ENCODE measurements around the gene SLC16A7.

DNA sequence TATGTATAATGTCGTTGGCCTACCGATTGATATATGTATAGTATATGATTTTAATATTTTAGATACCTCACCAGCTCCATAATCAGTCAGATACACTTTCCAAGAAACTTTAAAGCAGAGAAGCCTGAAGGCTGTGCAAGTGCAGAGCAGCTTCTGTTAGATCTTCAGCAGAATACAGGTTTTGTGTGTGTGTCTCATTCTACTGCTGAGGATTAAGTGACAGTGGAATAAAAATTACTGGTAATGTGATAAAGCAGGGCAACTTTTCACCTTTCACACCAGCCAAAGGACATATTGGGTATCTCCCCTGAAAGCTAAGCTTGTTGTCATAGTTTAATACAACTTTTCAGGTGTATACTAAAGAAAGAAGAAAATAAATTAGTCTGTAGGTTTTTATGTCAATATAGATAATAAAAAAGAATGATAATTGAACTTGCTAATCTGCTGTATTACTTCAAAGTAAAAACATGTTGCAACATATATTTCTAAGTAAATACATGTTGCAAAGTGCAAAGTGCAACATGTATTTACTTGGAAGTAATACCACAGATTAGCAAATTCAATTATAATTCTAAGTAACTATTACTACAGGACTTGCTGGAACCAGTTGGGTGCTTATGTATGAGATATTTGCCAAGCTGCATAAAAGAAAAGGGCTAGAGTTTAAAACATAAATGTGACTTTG is 128.3 kb downstream of the SLC16A7 start:
- no peak for TF ChIP-seq TARDBP (IDR thresholded peaks at IDR 0.05)
- TF ChIP-seq ZNF384 (IDR thresholded peaks at IDR 0.05): no peak
- TF ChIP-seq NFRKB (IDR thresholded peaks at IDR 0.05): no peak
- TF ChIP-seq SP1 (IDR thresholded peaks at IDR 0.05): no peak

Measured in HEK293T (cell line).